ENCODE measurements around the gene SPNS3.

- no peak for TF ChIP-seq ATF2 (IDR thresholded peaks at IDR 0.05; ENCODE audit: low read length)
- TF ChIP-seq POLR2A (IDR thresholded peaks at IDR 0.05; ENCODE audit: control extremely low read depth in 1 of 2, low read depth in 2 of 2, low read length in 2 of 2): no peak
- no peak for TF ChIP-seq GABPA (IDR thresholded peaks at IDR 0.05; ENCODE audit: borderline replicate concordance, insufficient read depth, low read length)
- TF ChIP-seq ZNF274 (IDR thresholded peaks at IDR 0.05; ENCODE audit: borderline replicate concordance, extremely low read depth, low read length): no peak
- TF ChIP-seq SP2 (IDR thresholded peaks at IDR 0.05; ENCODE audit: low read length): no peak
These were observed 93.9 kb downstream of the SPNS3 start for GRCh38 chr17:4527566-4528125.
